HepG2 (cell line): ENCODE data around the gene ZNF584. TPM values are rescaled to one million over a fixed set of nuclear protein-coding genes. Genes with fewer than 3 reads are reported as not detected.
A peak's percentile ranks its signal among the peaks of the same experiment; 100 is the strongest.

Experiments
- AGO2 ChIP-seq: fragments of 200-400 bp; formaldehyde crosslinking; optimal IDR thresholded peaks from 2 replicates; pipeline ENCODE3; 2017; ENCODE audit warnings: mild to moderate bottlenecking, low read depth, low read length, moderate library complexity
- ATM ChIP-seq: fragments of 450-650 bp; IDR thresholded peaks from 2 replicates; pipeline ENCODE4 v1.7.1; 2017; ENCODE audit warnings: mild to moderate bottlenecking, borderline replicate concordance
- DMTF1 ChIP-seq: sonication (generic); formaldehyde crosslinking; IDR thresholded peaks from 2 replicates; pipeline ENCODE4 v1.4.0; 2020; ENCODE audit warnings: mild to moderate bottlenecking, missing genetic modification reagents
- GTF3A ChIP-seq: sonication (generic); formaldehyde crosslinking; conservative IDR thresholded peaks from 2 replicates; pipeline ENCODE4 v1.4.0; 2020; ENCODE audit warnings: mild to moderate bottlenecking, missing genetic modification reagents
- IRF2 ChIP-seq: IDR thresholded peaks from 2 replicates; pipeline ENCODE4 v1.6.1; 2018; ENCODE audit warnings: missing genetic modification reagents, missing compliant biosample characterization
- MIER3 ChIP-seq: IDR thresholded peaks from 2 replicates; pipeline ENCODE4 v1.6.1; 2016; ENCODE audit warnings: missing compliant biosample characterization, borderline replicate concordance
- MYPOP ChIP-seq: sonication (generic); formaldehyde crosslinking; IDR thresholded peaks from 2 replicates; pipeline ENCODE4 v1.8.1; 2023; ENCODE audit warnings: mild to moderate bottlenecking, moderate library complexity, missing genetic modification reagents
- RAD51 ChIP-seq: fragments of 450-650 bp; IDR thresholded peaks from 2 replicates; pipeline ENCODE4 v1.6.1; 2016; ENCODE audit warnings: borderline replicate concordance
- SMC3 ChIP-seq: IDR thresholded peaks from 2 replicates; pipeline ENCODE4 v1.6.1; 2011; ENCODE audit warnings: low read length, improper control_type of control experiment
- STAG1 ChIP-seq: sonication (generic); formaldehyde crosslinking; IDR thresholded peaks from 2 replicates; pipeline ENCODE4 v1.4.0; 2020; ENCODE audit warnings: missing genetic modification reagents
- ZBTB40 ChIP-seq, 2 experiments: fragments of 450-650 bp in 1 of 2; sonication (generic) in 1 of 2; formaldehyde crosslinking in 1 of 2; IDR thresholded peaks; 2 replicates each; pipeline versions ENCODE4 v1.6.1 to v1.8.0; 2016 to 2022; ENCODE audit warnings: antibody characterized with exemption in 1 of 2, mild to moderate bottlenecking in 1 of 2, missing genetic modification reagents in 1 of 2
- ZNF225 ChIP-seq: sonication (generic); formaldehyde crosslinking; IDR thresholded peaks from 2 replicates; pipeline ENCODE4 v1.4.0; 2020; ENCODE audit warnings: mild to moderate bottlenecking, missing genetic modification reagents
- ZNF552 ChIP-seq: sonication (generic); formaldehyde crosslinking; IDR thresholded peaks from 2 replicates; pipeline ENCODE4 v1.9.0; 2022; ENCODE audit warnings: missing genetic modification reagents, mild to moderate bottlenecking, borderline replicate concordance
- ZNF879 ChIP-seq: sonication (generic); formaldehyde crosslinking; IDR thresholded peaks from 2 replicates; pipeline ENCODE4 v1.8.1; 2023; ENCODE audit warnings: missing genetic modification reagents
- polyA plus RNA-seq, 8 experiments: library from polyadenylated mRNA; depleted of rRNA in 3 of 8; stranded (reverse) in 7 of 8; unstranded in 1 of 8; fragments of >200 nt; fragmentation: Illumina TruSeq in 4 of 8; extraction: Trizol in 4 of 8; gene quantifications; 2 replicates each; pipeline versions ENCODE4 v1.2.1 to v1.2.3, GENCODE V29; 2011 to 2016; ENCODE audit warnings: low read depth in 4 of 8, missing spikeins in 1 of 8, mixed read lengths in 1 of 8; ENCODE audit not compliant: insufficient read depth in 1 of 8
- total RNA-seq, 5 experiments: library from RNA; depleted of rRNA; stranded (reverse); fragments of >200 nt; fragmentation: Illumina TruSeq; extraction: Trizol; gene quantifications; 2 replicates each; pipeline ENCODE4 v1.2.3, GENCODE V29; 2016; ENCODE audit warnings: low read depth in 1 of 5
- TF ChIP-seq, protein P1 (sequence below): sonication (generic); formaldehyde crosslinking; IDR thresholded peaks from 2 replicates; pipeline ENCODE4 v1.4.0; 2020; ENCODE audit warnings: mild to moderate bottlenecking, missing genetic modification reagents

ZNF584 gene
- total and polyA plus RNA-seq, 2 of the 13 experiments (the other 11 are each of a cell fraction or from before 2014, with no cell fraction given) = 2.4 to 7.0 TPM

DNA sequence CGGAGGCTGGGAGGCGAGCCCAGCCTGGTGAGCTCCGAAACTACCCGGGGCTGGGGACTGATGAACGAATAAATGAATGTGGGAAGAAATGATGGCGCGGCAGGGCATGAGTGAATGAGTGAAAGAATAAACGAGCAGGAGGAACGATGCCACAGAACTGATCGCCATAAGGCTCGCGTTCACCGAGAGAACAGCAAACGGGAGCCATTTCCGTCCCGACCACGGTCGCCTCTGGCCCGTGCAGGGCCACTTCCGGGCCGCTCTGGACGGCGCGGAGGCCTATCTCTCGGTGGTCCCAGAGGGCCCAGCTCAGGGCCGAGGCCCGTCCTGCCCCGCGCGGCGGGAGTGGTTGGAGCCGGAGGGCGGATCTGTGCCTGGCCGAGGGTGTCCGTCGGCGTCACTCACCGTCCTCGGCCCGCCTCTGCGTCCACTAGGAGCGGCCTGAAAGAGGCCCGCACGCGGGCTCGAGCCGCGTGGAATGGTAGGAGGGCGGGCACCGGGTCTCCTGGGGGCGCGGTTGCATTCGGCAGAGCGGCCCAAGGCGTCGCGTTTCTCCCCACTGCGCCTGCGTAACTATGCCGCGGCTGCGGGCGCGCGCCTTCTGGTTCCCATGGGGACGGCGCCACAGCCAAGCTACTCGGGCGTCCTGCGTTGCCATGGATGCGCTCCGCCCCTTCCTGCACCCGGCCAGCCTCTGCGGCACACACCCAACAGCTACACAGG lies 46.0 kb upstream of the ZNF584 start, which contains the start of gene ZNF497 (continued):
- TF ChIP-seq ZNF879 (CRISPR knock-in tag) (peak; percentile 62; the same call in 1 of the 2 replicates), MYPOP (CRISPR knock-in tag) (peak; percentile 91), AGO2 (peak; percentile 63), DMTF1 (no peak), MIER3 (CRISPR knock-in tag) (0 out of 2 replicates have a peak, but pooled peaks have one; percentile 36), SMC3 (no peak), ZBTB40 (IDR thresholded peaks at IDR 0.05) (peak; percentile 51), ZBTB40 (CRISPR knock-in tag; IDR thresholded peaks at IDR 0.05) (peak; percentile 57; the same call in 1 of the 2 replicates), STAG1 (CRISPR knock-in tag) (no peak), ZNF552 (CRISPR knock-in tag) (no peak), ATM (no peak), GTF3A (CRISPR knock-in tag) (0 out of 2 replicates have a peak, but pooled peaks have one; percentile 36), IRF2 (CRISPR knock-in tag) (peak; percentile 25), RAD51 (no peak), ZNF225 (CRISPR knock-in tag) (no peak)
- TF ChIP-seq, protein P1, sequence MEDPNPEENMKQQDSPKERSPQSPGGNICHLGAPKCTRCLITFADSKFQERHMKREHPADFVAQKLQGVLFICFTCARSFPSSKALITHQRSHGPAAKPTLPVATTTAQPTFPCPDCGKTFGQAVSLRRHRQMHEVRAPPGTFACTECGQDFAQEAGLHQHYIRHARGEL (CRISPR knock-in tag) = 0 out of 2 replicates have a peak, but pooled peaks have one; percentile 19
